NCI-H345 treated with DMSO at 0.1 percent for 48 hours (cell line): Measurements from ENCODE around the gene MLEC.

Source experiments
- DNase-seq: peaks from one replicate; lab custom pipeline; 2025; ENCODE audit not compliant: unreplicated experiment; lab: John Stamatoyannopoulos, UW

MLEC gene

DNA sequence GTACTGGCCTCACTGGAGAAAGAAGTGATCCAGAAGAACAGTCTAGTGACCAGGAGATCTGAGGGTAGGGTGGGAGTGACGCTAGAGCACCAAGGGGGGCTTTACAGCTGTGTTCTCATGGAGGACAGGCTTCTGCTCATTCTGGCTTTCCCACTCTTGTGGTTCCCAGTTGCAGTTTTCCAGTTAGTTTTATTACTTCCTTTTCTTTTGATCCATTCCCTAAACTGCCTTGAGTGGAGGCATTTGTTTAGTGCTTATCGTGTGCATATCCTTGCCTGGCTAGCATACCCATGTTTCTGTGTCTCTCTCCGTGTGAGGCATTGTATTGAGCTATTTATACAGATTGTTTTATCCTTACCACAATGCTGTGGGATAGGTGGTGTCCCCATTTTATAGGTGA lies 4.0 kb downstream of the MLEC start:
- no peak for DNase-seq

DNA sequence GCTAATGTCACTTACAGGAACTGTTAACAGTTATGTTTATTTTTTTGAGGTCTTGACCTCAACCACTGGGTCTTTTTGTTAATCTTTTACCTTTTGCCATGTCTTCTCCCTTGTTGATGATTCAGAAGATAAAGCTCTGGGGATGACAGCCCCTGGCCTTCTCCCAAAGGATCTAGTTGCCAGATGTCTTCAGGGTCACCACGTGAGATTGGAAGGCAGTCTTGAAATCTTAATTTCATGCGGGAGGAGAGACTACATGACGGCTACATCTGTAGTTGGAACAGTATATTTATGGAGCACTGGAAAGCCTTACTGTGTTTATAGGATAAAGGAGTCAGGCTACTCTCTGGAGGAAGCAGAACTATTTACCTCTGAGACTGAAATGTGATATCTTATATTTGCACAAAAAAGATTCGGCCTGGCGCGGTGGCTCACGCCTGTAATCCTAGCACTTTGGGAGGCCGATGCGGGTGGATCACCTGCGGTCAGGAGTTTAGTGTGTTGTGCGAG lies 5.6 kb downstream of the MLEC start:
- DNase-seq: no peak

DNA sequence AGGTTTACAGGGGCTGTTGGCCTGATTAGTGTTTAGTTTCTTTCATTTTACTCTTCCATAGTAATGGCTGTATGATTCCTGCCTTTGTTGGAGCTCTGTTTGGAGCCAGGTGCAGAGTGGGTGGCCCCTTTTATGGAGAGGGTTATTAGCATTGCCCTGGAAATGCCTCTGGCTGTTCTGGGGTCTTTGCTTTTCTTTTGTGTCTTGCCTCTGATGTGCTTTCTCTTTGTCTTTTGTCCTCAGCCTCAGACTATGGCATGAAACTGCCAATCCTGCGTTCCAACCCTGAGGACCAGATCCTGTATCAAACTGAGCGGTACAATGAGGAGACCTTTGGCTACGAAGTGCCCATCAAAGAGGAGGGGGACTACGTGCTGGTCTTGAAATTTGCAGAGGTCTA lies 6.9 kb downstream of the MLEC start:
- no peak for DNase-seq

DNA sequence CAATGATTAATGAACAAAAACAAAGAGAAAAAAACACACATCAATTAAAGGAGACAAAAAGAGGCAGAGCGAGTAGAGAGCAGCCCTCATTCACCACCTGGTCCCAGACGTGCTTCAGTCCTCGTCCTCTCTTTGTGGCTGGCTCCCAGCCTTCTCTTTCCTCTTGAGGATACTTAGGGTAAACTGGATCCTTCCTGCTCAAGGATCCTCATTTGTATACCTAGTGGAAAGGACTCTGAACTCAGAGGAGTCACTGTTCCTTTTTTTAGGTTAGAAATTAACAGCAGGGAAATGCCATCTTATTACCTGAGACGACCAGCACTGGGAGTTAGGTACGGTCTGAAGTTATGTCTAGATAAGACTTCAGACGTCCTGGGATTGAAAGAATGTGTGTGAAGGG lies 9.7 kb downstream of the MLEC start:
- DNase-seq: no peak

DNA sequence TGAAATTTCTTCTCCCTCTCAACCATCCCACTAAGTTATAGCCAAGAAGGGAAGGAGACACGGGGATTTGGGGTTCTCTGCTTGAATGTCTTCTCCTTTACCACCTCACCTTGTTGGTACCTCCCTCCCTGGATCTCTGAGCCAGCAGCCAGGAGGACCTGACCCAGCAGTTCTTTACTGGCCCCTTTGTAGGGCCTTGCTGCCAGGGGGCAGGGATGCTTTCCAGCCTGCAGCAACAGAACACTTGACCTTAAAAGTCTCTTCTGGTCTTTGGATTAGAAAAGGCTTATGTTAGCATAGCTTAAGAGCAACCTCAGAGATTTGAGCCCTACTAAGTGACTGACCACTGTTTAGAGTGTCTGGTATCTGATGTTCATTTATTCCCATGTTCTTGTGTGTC lies 10.4 kb downstream of the MLEC start:
- DNase-seq: no peak

DNA sequence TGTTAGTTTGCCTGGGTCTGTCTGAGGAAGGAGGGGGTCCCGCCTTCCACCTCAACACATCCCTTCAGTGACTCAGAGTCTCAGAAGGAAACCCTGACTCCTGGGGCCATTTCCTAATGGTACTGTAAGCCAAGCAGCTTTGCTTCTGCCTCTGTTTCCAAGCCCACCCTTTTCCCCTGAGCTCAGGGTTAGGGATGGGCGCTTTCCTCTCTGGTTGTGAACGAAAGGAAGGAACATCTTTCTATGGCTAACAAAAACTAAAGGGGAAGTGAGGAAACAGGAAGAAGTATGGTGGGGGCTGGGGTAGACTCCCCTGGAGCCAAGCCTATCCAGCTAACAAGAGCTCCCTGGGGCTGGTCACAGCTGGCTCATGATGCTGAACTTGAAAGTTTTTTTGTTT lies 11.7 kb downstream of the MLEC start:
- no peak for DNase-seq

DNA sequence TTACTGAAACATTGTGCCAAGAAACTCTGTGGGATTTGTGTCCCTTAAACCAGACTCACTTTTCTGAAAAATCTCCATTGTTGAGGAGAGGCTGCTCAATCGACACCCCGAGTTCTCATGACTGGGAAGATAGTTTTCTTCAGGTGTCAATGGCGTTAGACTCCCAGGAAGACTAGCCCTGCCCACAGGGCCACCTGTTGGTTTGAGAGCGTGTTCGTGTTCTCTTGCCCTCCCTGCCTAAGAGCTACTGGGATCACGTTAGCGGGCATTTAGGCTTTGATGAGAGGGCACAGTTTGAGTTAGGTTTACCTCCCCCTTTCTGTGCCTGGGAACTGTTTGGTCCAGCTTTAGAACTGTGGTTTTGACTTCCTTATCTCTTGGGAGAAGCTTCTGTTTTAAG lies 12.6 kb downstream of the MLEC start:
- DNase-seq: no peak

DNA sequence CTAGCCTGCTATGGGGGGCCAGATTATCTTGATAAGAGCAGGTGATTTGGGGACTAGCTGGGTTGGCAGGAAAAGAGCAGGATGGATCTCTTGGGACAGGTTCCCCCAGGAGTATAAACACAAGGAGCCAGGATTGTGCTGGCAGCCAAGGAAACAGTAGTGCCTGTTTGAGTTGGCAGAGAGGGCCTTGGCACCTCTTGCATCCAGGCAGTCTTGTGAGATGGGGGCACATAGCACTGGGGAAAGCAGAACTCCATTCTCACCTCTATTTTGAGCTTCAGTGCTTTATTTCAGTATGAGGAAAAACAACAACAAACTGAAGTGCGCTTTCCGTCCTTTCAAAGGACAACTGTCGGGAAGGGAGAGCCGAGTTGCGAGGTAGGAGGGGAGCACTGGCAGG lies 13.9 kb downstream of the MLEC start:
- DNase-seq: no peak

DNA sequence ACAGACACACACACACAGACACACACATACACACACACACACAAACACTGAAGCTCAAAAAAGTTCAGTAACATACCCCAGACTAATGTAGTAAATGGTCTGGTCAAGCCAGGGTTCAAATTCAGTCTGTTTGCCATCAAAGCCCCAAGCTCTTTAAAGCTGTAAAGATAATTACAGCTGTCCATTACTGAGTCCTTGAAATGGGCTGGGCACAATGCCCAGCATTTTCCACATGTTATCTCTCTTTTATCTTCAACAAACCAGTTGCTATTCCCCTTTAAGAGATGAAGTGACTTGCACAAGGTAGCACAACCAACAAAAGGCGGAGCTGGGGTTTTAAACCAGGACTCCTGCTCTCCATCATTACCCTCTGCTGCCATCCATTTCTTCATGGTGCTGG lies 15.7 kb downstream of the MLEC start:
- DNase-seq: no peak

DNA sequence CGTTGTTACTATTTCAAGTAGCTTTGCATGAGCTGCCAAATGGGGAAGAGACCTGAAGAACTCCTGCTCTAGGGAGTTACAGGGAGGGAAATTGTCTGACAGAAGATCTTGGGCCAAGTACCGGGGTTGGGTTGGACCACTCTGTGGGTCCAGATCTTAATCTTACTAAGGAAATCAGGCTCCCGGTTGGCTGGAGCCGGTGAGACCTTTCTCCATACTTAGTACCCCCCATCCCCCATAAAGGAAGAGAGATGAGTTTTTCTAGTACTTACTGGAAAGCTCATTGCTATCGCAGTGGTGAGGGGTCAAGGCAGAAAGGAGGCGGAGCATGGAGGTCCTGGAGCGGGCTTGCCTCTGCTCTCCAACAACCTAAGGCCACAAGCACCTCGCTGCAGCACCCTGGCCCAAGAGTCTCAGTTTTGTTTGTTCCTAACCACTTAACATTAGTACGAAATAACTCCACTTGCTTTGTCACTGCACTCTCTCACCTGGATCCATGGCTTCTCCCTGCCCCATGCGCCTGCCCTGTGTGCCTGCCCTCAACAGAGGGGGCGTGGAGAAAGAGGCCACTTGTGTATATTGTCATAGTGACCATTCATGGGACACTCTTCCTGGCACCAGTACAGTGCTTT lies 16.5 kb downstream of the MLEC start:
- no peak for DNase-seq

DNA sequence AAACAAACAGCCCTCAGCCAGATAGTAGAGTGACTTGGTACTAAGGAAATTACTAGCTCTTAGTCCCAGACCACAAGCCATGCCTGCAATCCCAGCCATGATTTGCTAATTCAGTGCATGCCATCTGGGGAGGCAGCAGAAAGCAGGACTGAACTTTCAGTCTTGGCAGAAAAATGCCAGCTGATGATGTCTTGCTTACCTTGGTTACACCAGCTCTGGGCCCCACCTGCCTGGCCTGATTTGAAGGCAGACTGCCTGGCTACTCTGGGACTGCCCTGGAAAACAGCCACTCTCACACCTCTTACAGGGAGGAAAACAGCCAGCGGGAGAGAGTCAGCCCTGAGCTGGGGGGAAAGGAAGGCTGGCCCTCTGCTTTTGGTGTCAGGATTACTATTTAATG lies 18.7 kb downstream of the MLEC start:
- no peak for DNase-seq

DNA sequence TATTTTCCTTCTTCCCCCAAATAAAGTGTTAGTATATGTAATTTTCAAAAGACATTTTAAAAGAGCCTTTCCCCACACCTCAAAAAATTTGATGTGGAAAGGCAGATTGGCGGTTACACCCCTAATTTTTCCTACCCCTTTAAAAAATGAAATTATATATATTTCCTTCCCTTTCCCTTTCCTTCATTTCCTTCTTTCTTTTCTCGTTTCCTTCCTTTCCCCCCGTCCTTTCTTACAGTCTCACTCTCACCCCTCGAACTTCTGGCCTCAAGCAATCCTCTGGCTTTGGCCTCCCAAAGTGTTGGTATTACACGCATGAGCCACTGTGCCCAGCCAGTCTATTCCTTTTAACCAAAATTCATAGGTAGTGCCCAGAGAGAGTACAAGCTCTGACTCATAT lies 19.1 kb downstream of the MLEC start:
- DNase-seq: no peak

DNA sequence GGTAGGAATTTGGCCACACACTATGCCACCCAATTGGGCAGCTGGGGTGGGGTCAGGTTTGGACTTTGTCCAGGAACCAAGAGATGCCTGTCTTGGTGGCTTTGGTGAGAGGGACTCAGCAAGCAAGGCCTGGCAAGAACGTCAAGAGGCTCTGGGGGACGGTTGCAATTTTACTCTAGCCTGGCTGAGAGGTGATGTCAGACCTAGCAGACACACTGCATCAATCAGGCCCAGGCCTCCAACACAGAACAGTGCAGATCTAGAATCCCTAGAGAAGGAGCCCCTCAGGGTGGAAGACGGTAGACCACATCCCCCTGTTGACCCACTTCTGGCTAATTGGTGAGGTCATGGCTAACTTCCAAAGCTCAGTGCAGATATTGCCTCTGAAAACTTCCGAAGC lies 21.7 kb downstream of the MLEC start:
- no peak for DNase-seq

DNA sequence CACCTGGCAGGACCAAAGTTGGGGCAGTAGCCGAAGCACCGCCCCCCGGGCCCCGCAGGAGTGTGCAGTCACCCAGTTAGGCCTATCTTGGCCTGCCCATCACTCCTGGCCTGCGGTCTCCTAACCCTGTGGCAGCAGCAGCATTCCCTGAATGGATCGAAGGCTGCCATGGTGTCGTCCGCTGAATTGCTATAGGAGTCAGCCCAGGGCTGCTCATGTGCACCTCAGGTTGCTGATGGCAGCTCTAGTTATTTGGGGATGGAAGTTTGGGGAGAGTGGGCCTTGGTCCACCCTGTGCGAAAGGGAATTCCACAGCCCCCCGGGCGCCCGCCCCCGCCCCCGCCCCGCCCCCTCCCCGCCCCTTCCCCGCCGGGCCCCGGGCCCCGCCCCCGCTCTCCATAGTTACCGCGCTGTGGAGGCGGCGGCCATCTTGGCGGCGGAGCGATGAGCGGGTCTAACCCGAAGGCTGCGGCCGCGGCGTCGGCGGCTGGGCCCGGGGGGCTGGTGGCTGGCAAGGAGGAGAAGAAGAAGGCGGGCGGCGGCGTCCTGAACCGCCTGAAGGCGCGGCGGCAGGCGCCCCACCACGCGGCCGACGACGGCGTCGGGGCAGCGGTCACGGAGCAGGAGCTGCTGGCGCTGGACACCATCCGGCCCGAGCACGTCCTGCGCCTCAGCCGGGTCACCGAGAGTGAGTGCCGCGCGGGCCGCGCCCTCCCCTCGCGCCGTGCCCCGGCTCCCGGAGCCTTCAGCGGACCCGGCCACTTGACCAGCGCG lies 23.3 kb downstream of the MLEC start, which contains the start of gene UNC119B:
Gene UNC119B (plus strand): TSS at position 428 of the 774 bp plus-strand sequence. CDS start 17 bp downstream, at position 445.
- peak; percentile 62 for DNase-seq

DNA sequence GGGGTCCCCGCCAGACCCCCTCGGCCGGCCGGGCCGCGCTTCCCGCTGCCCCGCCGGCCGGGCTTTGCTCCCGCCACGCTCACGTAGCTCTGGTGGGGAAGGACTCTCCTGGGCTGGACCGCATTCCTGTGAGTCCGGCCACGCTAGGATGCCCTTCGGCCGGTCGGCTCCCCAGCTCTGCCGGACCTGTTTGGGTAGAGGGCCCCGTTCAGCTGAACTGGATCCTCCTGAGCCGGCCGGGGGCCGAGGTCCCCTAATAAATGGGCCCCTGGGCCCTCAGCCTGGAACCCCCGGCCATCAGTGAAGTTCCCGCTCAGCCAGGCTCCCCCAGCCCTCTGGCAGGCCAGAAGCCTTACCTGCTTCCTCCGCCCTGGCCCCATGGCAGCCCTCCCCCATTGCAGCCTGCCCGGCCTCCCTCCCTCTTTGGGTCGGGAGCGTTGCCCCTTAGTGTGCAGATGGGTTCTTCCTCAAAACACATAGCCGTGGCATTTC lies 23.9 kb downstream of the MLEC start:
- no peak for DNase-seq

DNA sequence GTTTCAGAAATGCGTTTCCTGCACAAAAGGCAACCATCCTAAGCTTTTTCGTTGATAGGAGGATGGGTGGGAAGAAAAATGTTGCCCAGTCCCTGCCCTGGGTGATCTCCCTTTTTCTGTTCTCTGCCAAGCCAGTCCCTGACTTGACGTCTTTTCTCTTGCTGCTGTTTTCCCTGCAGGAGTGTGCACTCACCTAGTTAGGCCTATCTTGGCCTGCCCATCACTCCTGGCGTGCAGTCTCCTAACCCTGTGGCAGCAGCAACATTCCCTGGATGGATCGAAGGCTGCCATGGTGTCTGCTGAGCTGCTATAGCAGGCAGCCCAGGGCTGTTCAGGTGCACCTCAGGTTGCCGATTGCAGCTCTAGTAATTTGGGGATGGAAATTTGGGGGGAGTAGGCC lies 24.5 kb downstream of the MLEC start:
- DNase-seq: no peak

DNA sequence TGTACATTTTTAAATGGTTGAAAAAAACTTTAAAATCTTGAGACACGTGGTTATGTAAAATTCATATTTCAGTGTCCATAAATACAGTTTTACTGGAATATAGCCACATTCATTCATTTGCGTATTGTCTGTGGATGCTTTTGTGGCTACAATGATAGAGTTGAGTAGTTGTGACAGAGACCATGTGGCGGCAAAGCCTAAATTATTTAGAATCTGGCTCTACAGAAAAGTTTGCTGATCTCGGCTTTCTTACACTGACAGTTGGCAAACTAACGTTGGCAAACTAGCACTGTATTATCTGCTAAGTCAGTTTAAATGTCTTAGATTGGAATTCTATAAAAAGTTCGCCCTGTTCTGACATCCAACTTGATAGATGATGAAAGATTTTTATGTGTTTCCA lies 25.7 kb downstream of the MLEC start:
- DNase-seq: no peak

DNA sequence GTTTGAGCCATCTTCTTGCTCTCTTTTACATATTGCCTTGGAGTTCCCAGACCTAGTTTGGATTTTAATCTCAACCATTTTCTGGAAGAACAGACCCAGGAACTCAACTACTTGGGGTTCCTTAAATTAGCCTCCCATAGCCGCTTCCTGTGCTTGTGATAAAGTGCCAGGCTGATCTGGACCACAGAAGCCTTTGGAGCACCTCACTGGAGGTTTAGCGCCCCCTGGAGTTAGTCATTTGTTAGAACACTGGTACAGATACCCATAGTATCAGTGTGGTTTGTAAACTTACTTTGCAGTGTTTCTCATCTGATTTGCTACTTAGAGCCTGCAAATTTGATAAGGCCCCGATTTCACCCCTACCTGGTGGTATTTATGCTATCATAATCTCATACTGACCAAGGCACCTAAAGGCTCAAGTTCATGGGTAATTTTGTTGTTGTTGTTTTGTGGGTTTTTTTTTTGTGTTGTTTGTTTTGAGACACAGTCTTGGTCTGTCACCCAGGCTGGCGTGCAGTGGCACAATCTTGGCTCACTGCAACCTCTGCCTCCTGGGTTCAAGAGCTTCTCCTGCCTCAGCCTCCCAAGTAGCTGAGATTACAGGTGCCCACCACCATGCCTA lies 27.0 kb downstream of the MLEC start:
- peak; percentile 66 for DNase-seq

DNA sequence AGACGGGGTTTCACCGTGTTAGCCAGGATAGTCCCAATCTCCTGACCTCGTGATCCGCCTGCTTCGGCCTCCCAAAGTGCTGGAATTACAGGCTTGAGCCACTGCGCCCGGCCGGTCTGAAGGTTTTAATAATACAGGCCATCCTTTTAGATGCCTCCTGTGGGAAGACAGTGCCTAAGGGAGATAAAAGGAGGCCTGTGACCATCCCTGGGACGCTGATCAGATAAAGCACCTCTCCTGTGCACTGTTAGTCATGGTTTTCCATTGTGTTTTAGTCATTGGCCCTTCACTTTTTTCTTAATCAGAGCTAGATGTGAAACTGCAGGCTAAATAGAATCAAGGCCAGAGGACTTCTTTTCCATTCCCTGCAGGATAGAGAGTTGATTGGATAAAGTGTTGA lies 31.1 kb downstream of the MLEC start:
- no peak for DNase-seq

DNA sequence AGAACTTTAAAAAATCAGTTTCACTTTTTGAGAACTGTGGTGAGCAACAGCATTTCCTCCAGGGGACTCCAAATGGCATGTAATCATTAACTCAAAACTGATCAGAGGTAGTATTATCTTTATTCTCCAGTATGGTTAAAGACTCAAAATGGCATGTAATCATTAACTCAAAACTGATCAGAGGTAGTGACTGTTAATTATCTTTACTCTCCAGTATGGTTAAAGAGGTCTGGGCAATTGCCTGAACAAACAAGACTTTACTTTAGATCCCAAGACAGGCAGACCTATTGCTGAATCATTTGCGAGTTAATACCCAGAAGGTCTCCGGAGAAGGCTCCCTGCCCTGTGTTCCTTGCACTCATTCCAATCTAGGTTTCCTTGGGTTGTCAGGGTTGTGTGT lies 32.1 kb downstream of the MLEC start:
- no peak for DNase-seq

DNA sequence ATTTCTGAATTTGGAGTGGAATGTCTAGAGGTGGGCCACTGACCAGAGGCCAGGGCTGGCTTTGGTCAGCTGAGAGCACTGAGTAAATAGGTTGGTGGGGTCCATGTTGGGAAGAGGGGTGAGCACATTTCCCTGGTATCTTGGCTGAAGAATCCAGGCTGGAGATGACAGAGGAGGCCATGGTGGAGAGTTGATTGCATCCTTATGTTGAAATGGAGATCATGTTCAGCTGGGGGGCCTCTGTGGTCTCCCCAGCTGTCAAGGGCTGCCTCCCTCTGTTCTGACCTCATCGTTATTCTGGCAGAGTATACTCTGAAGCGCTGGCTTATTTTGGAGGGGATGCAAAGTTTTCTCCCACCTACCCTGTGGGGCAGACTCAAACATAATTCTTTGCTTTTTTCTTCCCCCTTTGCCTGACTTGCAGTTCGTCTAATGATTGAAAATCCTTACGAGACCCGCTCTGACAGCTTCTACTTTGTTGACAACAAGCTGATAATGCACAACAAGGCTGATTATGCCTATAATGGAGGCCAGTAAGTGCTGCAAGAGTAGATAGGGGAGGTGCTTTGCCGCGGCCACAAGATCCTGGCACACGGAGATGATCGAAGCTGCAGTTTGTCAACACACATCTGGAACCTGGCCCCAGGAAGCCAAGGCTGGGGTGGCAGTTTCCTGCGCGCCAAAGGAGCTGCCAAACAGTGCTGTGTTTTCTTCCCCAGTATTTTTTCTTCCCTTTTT lies 32.7 kb downstream of the MLEC start:
- no peak for DNase-seq
